ENCODE results near the gene TNFSF8. TPM values are rescaled to one million over a fixed set of nuclear protein-coding genes. Genes with fewer than 3 reads are reported as not detected.

The TNFSF8 gene
- total RNA-seq, 6 experiments from 2014 or later = not detected

DNA sequence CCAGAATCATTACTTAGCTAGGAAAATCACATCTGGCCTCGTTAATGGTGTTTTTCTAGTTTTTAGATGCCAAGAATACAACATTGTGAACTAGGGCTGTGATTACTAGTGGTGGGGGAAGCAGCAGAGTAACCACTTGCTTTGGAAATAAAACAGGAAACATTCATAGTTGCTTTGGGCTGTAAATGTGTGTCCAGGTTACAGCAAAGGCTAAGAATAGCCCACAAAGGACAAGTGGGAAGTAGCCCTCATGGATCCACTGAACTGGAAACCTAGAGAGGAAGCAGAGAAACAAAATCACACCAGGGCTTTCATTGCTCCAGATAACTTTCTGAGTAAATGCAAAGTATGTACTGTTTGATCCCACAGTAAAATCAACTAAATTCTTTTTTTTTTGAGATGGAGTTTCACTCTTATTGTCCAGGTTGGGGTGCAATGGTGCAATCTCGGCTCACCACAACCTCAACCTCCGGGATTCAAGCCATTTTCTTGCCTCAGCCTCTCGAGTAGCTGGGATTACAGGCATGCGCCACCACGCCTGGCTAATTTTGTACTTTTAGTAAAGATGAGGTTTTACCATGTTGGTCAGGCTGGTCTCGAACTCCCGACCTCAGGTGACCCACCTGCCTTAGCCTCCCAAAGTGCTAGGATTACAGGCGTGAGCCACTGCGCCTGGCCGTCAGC is 68.3 kb downstream of the TNFSF8 start:
- no peak for DNase-seq

DNA sequence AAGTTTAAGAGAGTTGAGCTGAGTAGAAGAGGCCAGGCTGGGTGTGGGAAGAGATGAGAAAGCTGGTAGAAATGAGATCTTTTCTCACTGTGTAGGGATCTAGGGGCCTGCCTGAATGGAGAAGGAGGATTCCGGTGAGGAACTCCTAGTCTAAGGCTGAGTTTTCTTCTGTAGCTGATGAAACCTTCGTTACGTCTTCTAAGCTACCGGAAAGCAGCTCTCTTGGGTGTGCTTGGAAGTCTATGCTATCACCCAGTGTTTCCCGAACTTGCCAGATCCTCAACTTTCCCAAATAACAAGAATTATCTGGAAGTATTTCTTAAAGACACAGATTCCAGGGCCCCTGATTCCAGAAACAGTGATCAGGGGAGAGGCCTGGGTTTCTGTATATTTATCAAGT is 69.1 kb downstream of the TNFSF8 start:
- Mint-ChIP-seq H3K4me3 (no peak overlapping the region), H3K27ac (no peak overlapping the region)
- DNase-seq = no peak

More for the DNA sequence above, 68.3 kb downstream of the TNFSF8 start:
- TF ChIP-seq, protein P1, sequence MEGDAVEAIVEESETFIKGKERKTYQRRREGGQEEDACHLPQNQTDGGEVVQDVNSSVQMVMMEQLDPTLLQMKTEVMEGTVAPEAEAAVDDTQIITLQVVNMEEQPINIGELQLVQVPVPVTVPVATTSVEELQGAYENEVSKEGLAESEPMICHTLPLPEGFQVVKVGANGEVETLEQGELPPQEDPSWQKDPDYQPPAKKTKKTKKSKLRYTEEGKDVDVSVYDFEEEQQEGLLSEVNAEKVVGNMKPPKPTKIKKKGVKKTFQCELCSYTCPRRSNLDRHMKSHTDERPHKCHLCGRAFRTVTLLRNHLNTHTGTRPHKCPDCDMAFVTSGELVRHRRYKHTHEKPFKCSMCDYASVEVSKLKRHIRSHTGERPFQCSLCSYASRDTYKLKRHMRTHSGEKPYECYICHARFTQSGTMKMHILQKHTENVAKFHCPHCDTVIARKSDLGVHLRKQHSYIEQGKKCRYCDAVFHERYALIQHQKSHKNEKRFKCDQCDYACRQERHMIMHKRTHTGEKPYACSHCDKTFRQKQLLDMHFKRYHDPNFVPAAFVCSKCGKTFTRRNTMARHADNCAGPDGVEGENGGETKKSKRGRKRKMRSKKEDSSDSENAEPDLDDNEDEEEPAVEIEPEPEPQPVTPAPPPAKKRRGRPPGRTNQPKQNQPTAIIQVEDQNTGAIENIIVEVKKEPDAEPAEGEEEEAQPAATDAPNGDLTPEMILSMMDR (IDR thresholded peaks at IDR 0.05) = no peak
- H3K27ac Mint-ChIP-seq = no peak overlapping the region
- peaks cover 3% of the 10 kb centered on the region for H3K27me3 Mint-ChIP-seq (ENCODE audit: insufficient read depth)
- H3K4me3 Mint-ChIP-seq = no peak overlapping the region
- peaks cover 5% of the 10 kb centered on the region for H3K36me3 Mint-ChIP-seq (ENCODE audit: low read depth)
- peaks cover 14% of the 10 kb centered on the region for H3K4me1 Mint-ChIP-seq (ENCODE audit: low read depth)
- H3K9me3 Mint-ChIP-seq = no peaks in the 10 kb centered on the region

DNA sequence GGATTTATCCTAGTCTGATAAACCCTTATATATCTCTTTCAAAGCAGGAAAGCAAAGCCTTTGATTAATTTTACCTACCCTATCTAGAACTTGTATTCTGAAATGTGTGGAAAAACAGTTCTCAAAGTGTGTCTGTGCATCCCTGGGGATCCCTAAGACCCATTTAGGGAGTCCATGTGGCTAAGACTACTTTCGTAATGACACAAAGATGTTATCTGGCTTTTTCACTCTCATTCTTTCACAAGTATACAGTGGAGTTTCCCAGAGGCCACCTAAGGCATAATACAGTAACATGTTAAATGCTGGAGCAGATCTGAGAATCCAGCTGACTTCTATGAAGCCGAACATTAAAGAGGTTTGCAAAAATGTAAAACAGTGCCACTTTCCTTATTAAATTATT is 70.2 kb downstream of the TNFSF8 start:
- Mint-ChIP-seq H3K27me3 (ENCODE audit: insufficient read depth) (no peaks in the 10 kb centered on the region; the same call in 1 of the 2 replicates), H3K9me3 (no peaks in the 10 kb centered on the region), H3K27ac (no peak overlapping the region), H3K4me3 (no peak overlapping the region), H3K4me1 (ENCODE audit: low read depth) (peaks cover 33% of the 10 kb centered on the region), H3K36me3 (ENCODE audit: low read depth) (peaks cover 5% of the 10 kb centered on the region)
- no peak for DNase-seq
- TF ChIP-seq, protein P1 (IDR thresholded peaks at IDR 0.05) = no peak

More for the DNA sequence above, 69.1 kb downstream of the TNFSF8 start:
- Mint-ChIP-seq H3K27me3 (ENCODE audit: insufficient read depth) (peaks cover 3% of the 10 kb centered on the region), H3K9me3 (no peaks in the 10 kb centered on the region), H3K4me1 (ENCODE audit: low read depth) (peaks cover 22% of the 10 kb centered on the region), H3K36me3 (ENCODE audit: low read depth) (peaks cover 5% of the 10 kb centered on the region)
- TF ChIP-seq, protein P1 (IDR thresholded peaks at IDR 0.05) = no peak

DNA sequence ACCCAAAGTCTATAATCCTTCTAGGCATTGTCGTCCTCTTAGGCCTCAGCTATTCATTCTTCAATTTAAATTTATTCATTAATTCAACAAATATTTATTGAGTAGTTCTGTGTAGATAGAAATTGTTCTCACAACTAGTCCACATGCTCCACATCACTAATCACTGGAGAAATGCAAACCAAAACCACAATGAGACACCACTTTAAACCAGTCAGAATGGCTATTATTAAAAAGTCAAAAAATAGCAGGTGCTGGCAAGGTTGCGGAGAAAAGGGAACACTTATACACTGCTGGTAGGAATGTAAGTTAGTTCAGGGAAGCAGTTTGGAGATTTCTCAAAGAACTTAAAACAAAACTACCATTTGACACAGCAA is 73.5 kb downstream of the TNFSF8 start:
- DNase-seq = peak; percentile 33
- peak overlapping the region; percentile 66; the same call in 1 of the 2 replicates for H3K4me3 Mint-ChIP-seq
- H3K27me3 Mint-ChIP-seq (ENCODE audit: insufficient read depth) = no peaks in the 10 kb centered on the region; the same call in 1 of the 2 replicates
- TF ChIP-seq, protein P1 (IDR thresholded peaks at IDR 0.05) = no peak; the same call in 1 of the 2 replicates
- H3K9me3 Mint-ChIP-seq = no peaks in the 10 kb centered on the region
- peaks cover 5% of the 10 kb centered on the region for H3K36me3 Mint-ChIP-seq (ENCODE audit: low read depth)
- peak overlapping the region; percentile 93 for H3K27ac Mint-ChIP-seq
- H3K4me1 Mint-ChIP-seq (ENCODE audit: low read depth) = peaks cover 46% of the 10 kb centered on the region

DNA sequence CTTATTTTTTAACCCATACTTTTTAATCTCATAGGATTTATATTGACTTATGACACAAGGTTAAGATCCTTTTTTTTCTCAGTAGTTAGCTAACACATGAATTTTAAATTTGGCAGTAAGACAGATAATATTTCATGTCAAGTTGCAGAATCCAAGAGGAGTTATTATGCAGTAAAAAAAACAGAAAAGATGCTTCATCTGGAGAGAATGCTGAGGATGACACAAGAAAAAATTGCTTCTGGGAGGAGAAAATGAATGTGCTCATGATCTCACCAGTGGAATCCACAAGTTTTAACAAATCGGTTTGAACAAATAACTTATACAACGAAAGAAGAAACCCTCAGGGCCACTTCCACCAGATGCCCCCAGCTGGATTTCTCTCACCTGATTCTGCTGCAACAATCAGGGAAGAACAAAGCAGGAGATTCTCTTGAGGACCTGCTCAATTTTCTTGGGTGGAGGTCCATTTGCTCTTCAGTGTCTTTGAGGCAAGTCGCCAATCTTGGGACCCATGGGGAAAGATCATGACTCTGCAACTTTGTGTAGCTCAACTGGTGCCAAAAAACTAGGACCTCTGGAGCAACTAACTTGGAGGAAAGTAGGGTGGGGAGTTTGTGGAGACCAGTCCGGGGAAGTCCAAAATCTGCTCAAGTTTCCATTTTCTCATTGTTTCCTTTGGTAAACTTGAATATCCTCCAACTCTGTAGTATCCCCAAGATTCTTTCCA is 74.0 kb downstream of the TNFSF8 start:
- Mint-ChIP-seq H3K4me3 (peak overlapping the region; percentile 66), H3K27me3 (ENCODE audit: insufficient read depth) (no peaks in the 10 kb centered on the region; the same call in 1 of the 2 replicates), H3K27ac (peak overlapping the region; percentile 93), H3K36me3 (ENCODE audit: low read depth) (peaks cover 5% of the 10 kb centered on the region), H3K4me1 (ENCODE audit: low read depth) (peaks cover 51% of the 10 kb centered on the region), H3K9me3 (no peaks in the 10 kb centered on the region)
- peak; percentile 81 for DNase-seq
- TF ChIP-seq, protein P1 (IDR thresholded peaks at IDR 0.05) = no peak

Measured in HFFc6 (cell line).